HUES64 (cell line): ENCODE results near the gene EXOG. TPM values are rescaled to one million over a fixed set of nuclear protein-coding genes. Genes with fewer than 3 reads are reported as not detected.

Source experiments
- H3K27ac ChIP-seq: 2 replicates; pipeline ENCODE4 v1.7.0; 2013; ENCODE audit warnings: low read depth, low read length, inconsistent platforms
- H3K27me3 ChIP-seq: 2 replicates; pipeline ENCODE4 v1.6.1; 2013; ENCODE audit warnings: mild to moderate bottlenecking, low read length; ENCODE audit not compliant: insufficient read depth
- H3K36me3 ChIP-seq: 2 replicates; pipeline ENCODE4 v1.6.1; 2013; ENCODE audit warnings: mild to moderate bottlenecking, low read length; ENCODE audit not compliant: insufficient read depth
- H3K4me1 ChIP-seq: 2 replicates; pipeline ENCODE4 v1.6.1; 2013; ENCODE audit warnings: mild to moderate bottlenecking, low read length, moderate library complexity; ENCODE audit not compliant: insufficient read depth
- H3K4me3 ChIP-seq: 2 replicates; pipeline ENCODE4 v1.5.1; 2013; ENCODE audit warnings: mild to moderate bottlenecking, low read length, moderate library complexity
- H3K9ac ChIP-seq: 2 replicates; pipeline ENCODE4 v1.6.1; 2013; ENCODE audit warnings: mild to moderate bottlenecking, low read depth, low read length
- H3K9me3 ChIP-seq: 2 replicates; pipeline ENCODE4 v1.6.1; 2013; ENCODE audit warnings: low read depth, low read length; ENCODE audit not compliant: insufficient read depth
- WGBS: fragments of 150-250, 120-280 bp; methylation state at CpG from one replicate; pipeline ENCODE4 v1.1.7; 2013; ENCODE audit warnings: missing lambda C conversion rate; 5-methylcytosine and 5-hydroxymethylcytosine counted together
- polyA plus RNA-seq, 2 experiments: library from polyadenylated mRNA; stranded (reverse); fragments of 50-300 nt; gene quantifications; one replicate each; pipeline ENCODE4 v1.2.3, GENCODE V29; 2013

EXOG gene, protein sequence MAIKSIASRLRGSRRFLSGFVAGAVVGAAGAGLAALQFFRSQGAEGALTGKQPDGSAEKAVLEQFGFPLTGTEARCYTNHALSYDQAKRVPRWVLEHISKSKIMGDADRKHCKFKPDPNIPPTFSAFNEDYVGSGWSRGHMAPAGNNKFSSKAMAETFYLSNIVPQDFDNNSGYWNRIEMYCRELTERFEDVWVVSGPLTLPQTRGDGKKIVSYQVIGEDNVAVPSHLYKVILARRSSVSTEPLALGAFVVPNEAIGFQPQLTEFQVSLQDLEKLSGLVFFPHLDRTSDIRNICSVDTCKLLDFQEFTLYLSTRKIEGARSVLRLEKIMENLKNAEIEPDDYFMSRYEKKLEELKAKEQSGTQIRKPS
- polyA plus RNA-seq (2013, experiment 1 of 2), result 11.0 TPM
- 8.1 TPM for polyA plus RNA-seq (2013, experiment 2 of 2)

DNA sequence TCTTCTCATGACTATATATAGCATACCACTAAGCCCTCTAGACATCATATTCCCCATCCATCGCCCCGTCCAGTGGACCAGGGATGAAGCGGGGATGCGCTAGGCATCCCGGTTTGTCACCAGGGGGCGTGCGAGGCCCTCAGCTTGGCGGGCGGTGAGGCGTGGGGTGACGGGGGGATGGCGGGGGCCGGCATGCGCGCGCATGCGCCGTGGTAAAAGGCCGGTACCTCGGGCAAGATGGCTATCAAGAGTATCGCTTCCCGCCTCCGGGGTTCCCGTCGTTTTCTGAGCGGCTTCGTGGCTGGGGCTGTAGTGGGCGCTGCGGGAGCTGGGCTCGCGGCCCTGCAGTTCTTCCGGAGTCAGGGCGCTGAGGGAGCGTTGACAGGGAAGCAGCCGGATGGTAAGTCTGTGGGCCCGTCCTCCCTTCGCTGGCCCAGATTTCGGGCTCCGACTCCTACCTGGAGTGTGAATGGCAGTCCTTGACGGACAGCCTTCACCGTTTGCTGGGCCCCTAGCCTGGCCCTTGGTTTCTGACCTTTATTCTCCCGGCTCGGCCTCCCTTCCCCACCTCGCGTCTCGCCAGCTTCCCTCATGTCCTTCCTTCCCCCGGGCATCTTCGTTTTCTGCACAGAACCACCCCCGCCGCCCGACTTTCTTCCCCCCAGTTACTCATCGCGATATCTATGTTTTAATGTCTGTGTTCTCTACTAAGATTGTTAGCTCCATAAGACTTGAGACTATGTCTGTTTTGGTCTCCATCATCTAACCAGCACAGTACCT is at the start of gene EXOG:
Gene EXOG, plus strand, starts transcription at position 210 of the 780 bp plus-strand sequence. Its CDS starts 28 bp downstream, at position 238.
- 1% methylated on average over 53 of the region's 53 CpGs for WGBS

DNA sequence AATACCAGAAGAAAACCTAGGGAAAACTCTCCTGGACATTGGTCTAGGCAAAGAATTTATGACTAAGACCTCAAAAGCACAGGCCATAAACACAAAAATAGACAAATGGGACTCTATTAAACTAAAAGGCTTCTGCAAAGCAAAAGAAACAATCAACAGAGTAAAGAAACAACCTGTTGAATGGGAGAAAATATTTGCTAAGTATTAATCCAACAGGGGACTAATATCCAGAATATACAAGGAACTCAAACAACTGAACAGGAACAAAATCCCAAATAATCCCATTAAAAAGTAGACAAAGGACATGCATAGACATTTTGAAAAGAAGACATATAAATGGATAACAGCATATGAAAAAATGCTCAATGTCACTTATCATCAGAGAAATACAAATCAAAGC is 49.3 kb upstream of the EXOG start:
- Histone ChIP-seq H3K27ac (no peak overlapping the region), H3K4me1 (no peaks in the 10 kb centered on the region), H3K36me3 (no peaks in the 10 kb centered on the region), H3K27me3 (no peaks in the 10 kb centered on the region), H3K4me3 (no peak overlapping the region), H3K9me3 (no peaks in the 10 kb centered on the region; the same call in 1 of the 2 replicates), H3K9ac (no peak overlapping the region)

More for the DNA sequence above, at the start of gene EXOG:
- peaks cover 9% of the 10 kb centered on the region for H3K4me1 ChIP-seq
- H3K27me3 ChIP-seq, result no peaks in the 10 kb centered on the region
- peak within 1 kb of the TSS; percentile 78 for H3K27ac ChIP-seq
- peak within 1 kb of the TSS; percentile 94 for H3K4me3 ChIP-seq
- peaks cover 26% of the 10 kb centered on the region for H3K36me3 ChIP-seq
- peak within 1 kb of the TSS; percentile 84 for H3K9ac ChIP-seq
- no peaks in the 10 kb centered on the region for H3K9me3 ChIP-seq

DNA sequence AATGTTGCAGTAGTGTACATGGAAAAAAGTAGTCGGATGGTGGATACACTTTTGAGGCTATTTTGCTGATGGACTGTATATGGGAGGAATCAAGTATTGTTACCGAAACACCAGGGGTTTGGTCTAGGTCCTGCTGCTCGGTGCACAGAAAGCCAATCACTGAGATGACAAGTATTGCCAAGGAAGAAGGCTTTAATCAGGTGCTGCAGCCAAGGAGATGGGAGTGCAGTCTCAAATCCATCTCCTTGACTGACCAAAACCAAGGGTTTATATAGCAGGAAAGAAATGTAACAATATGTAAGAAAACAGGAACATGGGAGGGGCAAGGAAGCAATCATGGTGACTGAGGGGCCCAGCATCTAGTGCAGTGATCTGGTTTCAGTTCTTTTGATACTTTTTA is 45.3 kb upstream of the EXOG start:
- Histone ChIP-seq H3K36me3 (no peaks in the 10 kb centered on the region), H3K9ac (no peak overlapping the region), H3K4me1 (peaks cover 5% of the 10 kb centered on the region), H3K9me3 (no peaks in the 10 kb centered on the region; the same call in 1 of the 2 replicates), H3K27ac (no peak overlapping the region), H3K4me3 (no peak overlapping the region), H3K27me3 (no peaks in the 10 kb centered on the region)
- 94% methylated on average over 3 of the region's 3 CpGs for WGBS

DNA sequence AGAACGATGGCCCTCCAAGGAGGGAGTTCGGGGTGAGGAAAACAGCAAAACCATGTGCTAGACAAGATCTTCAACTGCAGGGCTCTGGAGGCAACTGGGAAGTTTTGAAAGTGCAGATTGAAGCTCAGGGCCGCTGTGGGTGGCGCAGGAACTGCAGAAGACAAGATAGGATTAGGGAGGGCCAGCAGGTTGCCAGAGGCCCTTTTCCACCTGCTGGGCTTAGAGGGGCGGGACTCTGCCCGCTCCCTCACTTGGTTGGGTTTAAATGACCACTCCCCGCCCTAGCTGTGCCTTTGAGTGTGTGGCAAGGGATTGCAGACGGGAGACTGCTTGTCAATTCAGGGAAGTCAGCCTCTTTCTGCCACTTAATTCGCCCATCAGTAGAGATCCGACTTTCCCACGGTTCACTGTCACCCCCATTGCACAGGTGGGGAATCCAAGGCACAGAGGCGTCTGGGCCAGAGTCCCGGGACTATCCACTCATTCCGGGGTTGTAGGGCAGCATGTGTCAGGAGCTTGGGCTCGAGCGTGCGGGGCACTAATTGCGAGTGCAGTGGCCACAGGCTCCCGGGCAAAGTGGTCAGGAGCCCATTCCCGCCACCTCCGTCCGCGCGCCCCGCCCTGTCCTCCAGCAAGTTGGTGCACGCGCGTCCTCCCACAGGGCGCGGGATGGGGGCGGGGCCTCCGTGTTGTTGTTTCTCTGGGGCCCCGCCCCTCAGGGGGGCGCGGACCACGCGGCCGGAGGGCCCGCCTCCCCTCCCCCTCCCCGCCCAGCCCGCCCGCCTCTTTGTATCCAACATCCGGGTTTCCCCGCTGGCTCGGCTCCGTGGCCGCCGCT is 42.8 kb upstream of the EXOG start, which contains the start of gene ACVR2B:
Gene ACVR2B, plus strand, starts transcription at position 816 of the 838 bp plus-strand sequence. CDS start 433 bp downstream, outside the sequence.
- peaks cover 19% of the 10 kb centered on the region for H3K4me1 ChIP-seq
- WGBS, result 1% methylated on average over 44 of the region's 48 CpGs
- H3K27me3 ChIP-seq, result no peaks in the 10 kb centered on the region
- peak within 1 kb of the TSS; percentile 98 for H3K27ac ChIP-seq
- no peaks in the 10 kb centered on the region; the same call in 1 of the 2 replicates for H3K9me3 ChIP-seq
- no peaks in the 10 kb centered on the region for H3K36me3 ChIP-seq
- peak within 1 kb of the TSS; percentile 83 for H3K4me3 ChIP-seq
- peak within 1 kb of the TSS; percentile 100 for H3K9ac ChIP-seq

DNA sequence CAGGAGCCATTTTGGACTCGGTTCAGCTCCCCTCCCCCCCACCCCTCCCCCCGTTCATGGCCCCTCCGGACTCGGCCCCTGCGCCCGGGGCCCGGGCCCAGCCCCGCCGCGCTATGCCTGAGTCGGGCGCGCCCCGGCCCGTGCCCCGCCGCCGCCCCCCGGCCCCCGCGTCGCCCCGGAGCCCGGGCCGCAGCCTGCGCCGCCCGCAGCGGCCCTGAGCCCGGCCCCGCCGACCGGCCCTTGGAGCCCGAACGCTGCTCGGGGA is 42.3 kb upstream of the EXOG start:
- H3K27ac ChIP-seq, result peak overlapping the region; percentile 98; the same call in 1 of the 2 replicates

DNA sequence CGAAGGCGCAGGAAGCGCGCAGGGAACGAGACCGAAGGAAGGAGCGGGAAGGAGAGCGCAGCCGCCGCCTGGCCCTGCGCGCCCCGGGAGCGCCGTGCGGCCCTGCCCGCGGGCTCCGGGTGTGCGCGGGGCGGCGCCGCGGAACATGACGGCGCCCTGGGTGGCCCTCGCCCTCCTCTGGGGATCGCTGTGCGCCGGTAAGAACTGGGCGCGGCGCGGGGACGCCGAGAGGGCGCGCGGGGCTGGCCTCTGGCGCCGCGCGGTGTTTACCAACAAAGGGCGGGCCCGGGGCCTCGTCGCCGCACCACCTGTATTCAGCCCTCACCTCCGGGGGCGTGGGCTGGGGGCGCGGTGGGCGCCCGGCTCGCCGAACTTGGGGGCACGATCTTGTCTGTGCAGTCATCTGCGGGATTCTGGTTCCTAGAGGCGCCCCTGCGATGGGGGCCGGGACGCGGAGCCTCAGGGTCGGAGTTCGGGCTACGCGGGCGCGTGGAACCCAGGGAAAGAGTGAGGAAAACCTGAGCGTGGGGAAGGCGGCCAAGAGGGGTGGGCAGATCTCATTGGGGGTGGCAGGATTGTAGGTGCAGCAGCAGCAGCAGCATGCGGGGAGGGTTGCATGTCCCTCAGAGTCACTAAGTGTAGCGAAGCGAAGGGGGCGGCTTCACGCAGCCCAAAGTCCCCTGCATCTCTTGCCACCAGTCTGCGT is 41.8 kb upstream of the EXOG start:
- Histone ChIP-seq H3K4me1 (peaks cover 27% of the 10 kb centered on the region), H3K36me3 (no peaks in the 10 kb centered on the region), H3K9me3 (no peaks in the 10 kb centered on the region; the same call in 1 of the 2 replicates), H3K27me3 (no peaks in the 10 kb centered on the region), H3K9ac (peak overlapping the region; percentile 100), H3K4me3 (peak overlapping the region; percentile 83), H3K27ac (peak overlapping the region; percentile 98)
- WGBS, result under 1% methylated on average over 78 of the region's 78 CpGs

More for the DNA sequence above, 42.3 kb upstream of the EXOG start:
- Histone ChIP-seq H3K9me3 (no peaks in the 10 kb centered on the region; the same call in 1 of the 2 replicates), H3K27me3 (no peaks in the 10 kb centered on the region), H3K9ac (peak overlapping the region; percentile 100), H3K36me3 (no peaks in the 10 kb centered on the region), H3K4me3 (peak overlapping the region; percentile 83), H3K4me1 (peaks cover 22% of the 10 kb centered on the region)
- under 1% methylated on average over 35 of the region's 36 CpGs for WGBS

DNA sequence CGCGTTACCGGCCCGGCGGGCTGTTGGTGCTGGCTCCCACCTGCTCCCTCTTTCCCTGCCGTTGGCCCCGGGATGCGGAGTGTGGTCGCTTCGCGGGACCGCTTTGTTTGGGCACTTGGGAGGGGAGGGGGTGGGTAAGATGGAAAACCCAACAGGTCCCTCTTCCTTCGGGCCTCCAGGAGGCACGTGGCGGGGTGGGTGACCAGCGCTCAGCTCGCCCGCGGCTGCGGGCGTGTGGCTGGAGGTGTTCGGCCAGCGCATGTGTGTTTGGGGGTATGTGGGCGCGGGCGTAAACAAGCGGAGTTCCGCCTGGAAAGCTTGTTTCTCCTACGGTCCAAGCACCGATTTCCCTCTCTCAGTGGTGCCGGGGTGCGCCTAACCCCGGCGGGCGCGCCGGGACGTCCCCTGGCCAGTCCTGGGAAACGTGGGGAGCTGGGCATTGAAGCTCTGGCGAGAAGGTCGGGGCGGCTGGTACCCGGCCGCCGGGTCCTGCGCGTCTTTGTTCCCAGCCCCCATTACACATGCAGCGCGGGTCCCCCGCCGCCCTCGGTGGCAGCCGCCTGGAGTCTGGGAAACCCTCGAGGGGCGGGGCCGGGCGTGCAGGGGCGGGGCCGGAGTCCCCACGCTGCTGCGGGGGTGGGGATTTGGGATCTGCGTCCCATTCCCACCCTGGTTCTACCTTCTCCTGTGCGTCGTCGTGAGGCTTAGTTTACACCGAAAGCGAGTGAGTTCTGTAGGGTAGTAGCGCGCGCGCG is 41.1 kb upstream of the EXOG start:
- no peaks in the 10 kb centered on the region for H3K27me3 ChIP-seq
- peak overlapping the region; percentile 98 for H3K27ac ChIP-seq
- WGBS, result under 1% methylated on average over 67 of the region's 72 CpGs
- H3K4me3 ChIP-seq, result peak overlapping the region; percentile 83
- H3K9me3 ChIP-seq, result no peaks in the 10 kb centered on the region; the same call in 1 of the 2 replicates
- H3K4me1 ChIP-seq, result peaks cover 28% of the 10 kb centered on the region
- H3K36me3 ChIP-seq, result no peaks in the 10 kb centered on the region
- peak overlapping the region; percentile 100 for H3K9ac ChIP-seq

DNA sequence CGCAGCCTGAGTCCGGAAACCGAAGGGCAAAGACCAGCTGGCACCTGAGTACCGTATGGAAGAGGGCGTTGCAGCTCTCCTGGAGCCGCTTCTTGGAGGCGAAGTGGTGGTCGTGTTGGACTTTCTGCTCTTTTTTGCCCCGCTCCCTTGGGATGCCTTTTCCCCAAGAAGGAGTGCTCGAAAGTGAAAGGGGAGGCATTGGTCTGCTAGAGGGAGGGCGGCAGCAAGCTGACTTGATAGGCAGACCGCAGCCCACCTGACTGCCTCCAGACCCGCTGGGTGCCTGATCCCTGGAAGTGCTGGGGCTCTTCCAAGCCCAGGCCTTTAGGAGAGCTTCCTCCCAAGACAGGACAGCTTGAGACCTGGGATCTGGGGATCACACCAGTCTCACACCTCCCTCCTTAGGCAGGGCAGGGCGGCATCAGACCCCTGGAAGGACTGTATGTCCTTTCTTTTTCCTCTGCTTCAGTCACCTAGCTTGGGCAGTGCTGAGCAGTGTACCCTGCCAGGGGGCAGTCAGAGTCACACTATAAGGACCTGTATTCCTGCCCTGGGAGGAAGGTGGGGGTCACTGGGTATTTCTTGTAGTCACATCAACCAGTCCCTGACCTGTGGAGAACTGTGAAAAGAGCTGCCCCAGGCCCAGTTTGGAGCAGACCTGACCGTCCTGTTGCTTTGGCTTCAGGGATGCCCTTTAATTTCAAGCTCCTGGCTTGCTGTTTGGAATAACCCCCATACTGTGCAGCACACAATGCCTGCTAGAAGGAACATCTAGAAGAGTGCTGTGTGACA is 40.3 kb upstream of the EXOG start:
- Histone ChIP-seq H3K27me3 (no peaks in the 10 kb centered on the region), H3K4me1 (peaks cover 28% of the 10 kb centered on the region), H3K36me3 (no peaks in the 10 kb centered on the region), H3K4me3 (peak overlapping the region; percentile 83), H3K27ac (peak overlapping the region; percentile 98; the same call in 1 of the 2 replicates), H3K9ac (peak overlapping the region; percentile 100), H3K9me3 (no peaks in the 10 kb centered on the region)
- WGBS, result 8% methylated on average over 15 of the region's 15 CpGs

DNA sequence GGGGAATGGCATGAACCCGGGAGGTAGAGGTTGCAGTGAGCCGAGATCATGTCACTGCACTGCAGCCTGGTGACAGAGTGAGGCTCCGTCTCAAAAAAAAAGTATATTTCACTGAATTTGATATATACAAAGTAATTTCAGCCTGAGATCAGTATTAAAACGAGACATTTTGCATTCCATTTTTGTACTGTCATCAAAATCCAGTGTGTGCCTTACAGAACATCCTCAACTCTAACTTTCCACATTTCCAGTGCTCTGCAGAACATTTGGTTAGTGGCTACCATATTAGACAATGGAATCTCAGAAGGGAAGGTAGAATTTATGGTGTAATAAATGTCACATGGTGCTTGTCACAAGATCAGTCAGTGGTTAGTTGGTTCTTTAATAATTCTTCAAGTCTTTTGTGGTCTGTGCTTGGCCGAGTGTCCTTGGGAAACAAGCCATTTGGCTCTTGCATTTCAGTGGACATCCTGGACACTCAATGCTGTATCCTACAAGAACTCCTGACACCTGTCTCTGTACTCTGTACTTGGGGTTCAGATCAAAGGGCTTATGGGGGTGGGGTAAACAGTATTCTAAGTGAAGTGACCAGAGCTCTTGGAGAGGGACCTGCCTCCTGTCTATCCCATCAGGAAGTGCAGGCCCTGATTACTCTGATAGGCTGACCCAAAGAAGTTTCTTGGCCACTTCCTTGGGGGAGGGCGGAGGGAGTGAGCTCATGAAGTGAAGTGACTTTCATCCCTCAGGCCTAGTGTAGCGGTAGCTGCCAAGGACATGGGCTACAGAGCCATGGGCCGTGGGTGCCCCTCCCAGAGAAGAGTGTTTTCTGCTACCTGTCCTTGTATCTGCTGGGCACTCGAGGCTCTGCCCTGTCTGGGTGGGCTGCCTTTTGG is 38.8 kb upstream of the EXOG start:
- Histone ChIP-seq H3K4me1 (peaks cover 28% of the 10 kb centered on the region), H3K9me3 (no peaks in the 10 kb centered on the region), H3K36me3 (no peaks in the 10 kb centered on the region), H3K27ac (no peak overlapping the region), H3K9ac (no peak overlapping the region), H3K4me3 (no peak overlapping the region), H3K27me3 (no peaks in the 10 kb centered on the region)
- 92% methylated on average over 9 of the region's 9 CpGs for WGBS
